GM18907 (cell line): Measurements from ENCODE around the gene IGHMBP2.

Experiments used
- ATAC-seq: cut with Tn5 transposase; IDR thresholded peaks from one replicate; pipeline ENCODE4 v1.9.1; 2021; ENCODE audit warnings: mild to moderate bottlenecking, moderate library complexity; ENCODE audit not compliant: unreplicated experiment

IGHMBP2 gene

GRCh38 chr11:68978931-68979594 is 75.4 kb downstream of the IGHMBP2 start:
- no peak for ATAC-seq

DNA sequence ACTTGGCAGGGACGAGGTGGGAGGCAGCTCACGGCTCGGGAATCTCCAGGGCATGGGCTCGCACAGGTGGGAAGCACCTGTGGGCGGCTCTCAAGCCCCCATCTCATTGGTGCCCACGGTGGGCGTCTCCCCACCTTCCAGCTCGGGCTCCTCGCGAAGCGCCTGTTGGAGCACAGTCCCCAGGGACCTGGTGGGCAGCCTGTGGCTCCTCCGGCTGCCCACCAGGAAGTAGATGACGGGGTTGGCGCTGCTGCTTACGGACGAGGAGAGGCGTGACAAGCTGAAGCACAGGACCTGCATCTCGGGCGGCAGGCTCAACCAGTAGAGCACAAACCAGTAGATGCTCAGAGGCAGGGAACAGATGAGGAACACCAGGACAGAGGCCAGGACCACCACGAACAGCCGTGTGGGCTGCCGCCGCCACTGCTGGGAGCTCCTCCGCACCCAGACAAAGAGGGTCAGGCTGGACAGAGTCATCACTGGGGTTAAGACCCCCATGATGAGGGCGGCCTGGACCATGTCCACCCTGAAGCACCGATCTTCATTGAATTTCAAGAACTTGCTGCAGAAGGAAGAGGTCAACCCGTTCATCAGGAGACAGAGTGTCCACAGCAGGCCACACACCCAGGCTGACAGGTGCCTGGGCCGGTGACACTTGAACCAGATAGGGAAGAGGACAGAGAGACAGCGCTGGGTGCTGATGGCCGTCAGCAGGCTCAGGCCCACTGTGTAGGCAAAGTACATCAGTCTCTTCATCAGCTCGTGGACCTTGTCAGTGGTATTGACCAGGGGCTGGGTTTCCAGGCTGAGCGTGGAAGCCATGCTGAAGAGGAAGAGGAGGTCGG is 76.5 kb downstream of the IGHMBP2 start:
- no peak for ATAC-seq

GRCh38 chr11:68980776-68981065 is 77.0 kb downstream of the IGHMBP2 start, which contains the start of gene MRGPRD:
Gene MRGPRD (minus strand): TSS chr11:68980986. CDS start chr11:68980986, 0 bp downstream.
- ATAC-seq = no peak

- no peak for ATAC-seq
Measured at GRCh38 chr11:68982134-68982533, 78.4 kb downstream of the IGHMBP2 start.

DNA sequence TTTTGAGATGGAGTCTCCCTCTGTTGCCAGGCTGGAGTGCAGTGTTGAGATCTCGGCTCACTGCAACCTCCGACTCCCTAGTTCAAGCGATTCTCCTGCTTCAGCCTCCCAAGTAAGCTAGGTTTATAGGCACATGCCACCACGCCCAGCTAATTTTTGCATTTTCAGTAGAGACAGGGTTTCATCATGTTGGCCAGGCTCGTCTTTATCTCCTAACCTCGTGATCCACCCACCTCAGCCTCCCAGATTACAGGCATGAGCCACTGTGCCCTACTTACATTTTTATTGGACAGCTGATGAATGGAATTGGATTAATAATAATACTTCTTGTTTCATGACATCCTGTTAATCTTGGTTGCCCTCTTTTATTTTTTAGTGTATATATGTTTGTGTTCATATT is 80.1 kb downstream of the IGHMBP2 start:
- no peak for ATAC-seq

DNA sequence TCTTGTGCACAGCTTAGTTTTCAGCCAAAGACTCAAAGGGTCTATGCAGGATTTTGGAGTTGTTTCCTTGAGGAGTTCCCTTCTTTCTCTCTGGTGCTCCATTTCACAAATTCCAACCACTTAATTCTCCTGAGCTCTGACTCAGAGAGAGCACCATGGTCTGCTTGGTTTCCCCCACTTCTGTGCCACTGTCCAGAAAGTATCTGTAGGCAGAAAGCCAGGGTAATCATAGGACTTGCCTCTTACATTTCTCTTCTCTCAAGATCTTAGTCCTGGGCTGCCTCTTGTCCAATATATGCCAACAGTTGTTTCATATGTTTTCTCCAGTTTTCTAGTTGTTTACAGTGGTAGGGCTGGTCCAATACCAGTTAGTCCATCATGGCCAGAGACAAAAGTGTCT is 83.5 kb downstream of the IGHMBP2 start:
- ATAC-seq = no peak

- ATAC-seq = no peak
Measured at GRCh38 chr11:68988491-68988890, 84.8 kb downstream of the IGHMBP2 start.
